ENCODE results near the gene PRMT7.

PRMT7 gene

GRCh38 chr16:68347605-68348004 lies 36.8 kb downstream of the PRMT7 start:
- DNase-seq (ENCODE audit: low read depth), result no peak

DNA sequence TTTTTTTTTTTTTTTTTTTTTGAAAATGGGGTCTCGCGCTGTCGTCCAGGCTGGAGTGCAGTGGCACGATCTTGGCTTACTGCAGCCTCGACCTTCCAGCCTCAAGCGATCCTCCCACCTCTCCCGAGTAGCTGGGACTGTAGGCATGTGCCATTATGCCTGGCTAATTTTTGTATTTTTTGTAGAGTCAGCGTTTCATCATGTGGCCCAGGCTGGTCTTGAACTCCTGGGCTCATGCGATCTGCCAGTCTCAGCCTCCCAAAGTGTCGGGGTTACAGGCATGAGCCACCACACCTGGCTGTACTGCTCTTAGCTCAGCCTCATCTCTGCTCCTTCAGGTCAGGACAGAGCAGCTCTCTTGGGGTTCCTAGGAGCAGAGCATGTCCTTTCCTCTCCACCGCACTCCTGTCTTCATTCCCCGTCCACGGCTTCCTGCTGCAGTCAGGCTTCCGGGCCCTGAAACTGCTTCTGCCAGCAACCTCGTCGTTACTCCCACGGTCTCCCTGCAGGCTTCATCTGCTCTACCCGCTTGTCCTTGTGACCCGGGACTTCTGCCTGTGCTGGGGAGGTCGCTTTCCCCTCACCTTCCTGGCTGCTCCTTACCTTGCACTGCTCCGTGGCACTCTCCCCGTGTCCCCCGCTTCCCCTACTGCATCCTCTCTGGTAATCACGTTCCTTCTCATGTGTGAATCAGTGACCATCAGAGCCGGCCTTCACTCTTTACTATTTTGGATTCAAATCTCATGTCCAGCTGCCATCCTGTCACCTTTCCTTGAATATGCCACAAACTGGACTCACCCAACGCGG lies 38.0 kb downstream of the PRMT7 start:
- no peak for DNase-seq (ENCODE audit: low read depth)

DNA sequence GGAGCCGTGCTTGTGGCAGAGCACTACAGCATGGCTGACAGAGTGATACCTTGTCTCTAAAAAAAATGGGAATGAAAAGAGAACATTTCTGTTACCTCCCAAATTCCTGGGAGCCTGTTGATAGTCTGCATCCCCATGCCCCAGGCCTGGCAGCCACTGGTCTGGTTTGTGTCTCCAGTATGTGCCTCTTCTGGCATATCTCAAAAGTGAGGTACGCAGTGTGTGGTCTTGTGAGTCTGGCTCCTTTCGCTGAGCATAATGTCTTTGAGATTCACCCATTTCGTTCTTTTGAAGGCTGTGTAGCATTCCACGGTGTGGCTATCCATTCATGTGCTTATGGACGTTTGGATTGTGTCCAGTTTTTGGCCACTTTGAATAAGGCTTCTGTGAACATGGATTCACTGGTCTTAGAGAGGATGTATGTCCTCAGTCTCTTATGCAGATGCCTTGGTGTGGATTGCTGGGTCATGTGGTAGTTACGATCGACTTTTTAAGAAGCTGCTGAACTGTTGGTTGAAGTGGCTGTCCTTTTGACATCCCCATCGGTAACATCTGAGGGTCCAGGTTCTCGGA lies 39.1 kb downstream of the PRMT7 start:
- no peak for DNase-seq (ENCODE audit: low read depth)

GRCh38 chr16:68350813-68351350 lies 40.1 kb downstream of the PRMT7 start:
- no peak for DNase-seq (ENCODE audit: low read depth)

GRCh38 chr16:68351463-68351862 lies 40.6 kb downstream of the PRMT7 start:
- DNase-seq (ENCODE audit: low read depth), result no peak

GRCh38 chr16:68351991-68352431 lies 41.2 kb downstream of the PRMT7 start:
- no peak for DNase-seq (ENCODE audit: low read depth)

- DNase-seq (ENCODE audit: low read depth), result no peak
Observed at GRCh38 chr16:68353366-68353765, 42.5 kb downstream of the PRMT7 start.

DNA sequence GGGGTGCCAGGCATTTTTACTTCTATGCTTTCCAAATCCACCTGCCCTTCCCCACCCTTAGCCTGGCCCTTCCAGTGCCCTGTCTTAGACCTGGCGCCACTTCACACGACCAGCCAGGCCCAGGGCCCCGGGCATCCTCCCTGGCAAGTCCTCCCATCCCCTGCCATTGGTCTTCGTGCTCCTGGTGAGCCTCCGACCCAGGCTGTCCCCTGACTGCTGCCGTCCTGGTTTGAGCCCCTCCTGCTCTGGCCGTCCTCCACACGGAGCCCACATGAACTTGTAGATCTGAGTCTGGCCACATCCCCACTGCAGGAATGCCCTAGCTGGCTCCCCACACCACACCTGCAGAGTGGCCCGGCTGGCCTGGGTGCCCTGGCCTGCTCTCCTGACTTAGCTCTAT lies 44.0 kb downstream of the PRMT7 start:
- no peak for DNase-seq (ENCODE audit: low read depth)

DNA sequence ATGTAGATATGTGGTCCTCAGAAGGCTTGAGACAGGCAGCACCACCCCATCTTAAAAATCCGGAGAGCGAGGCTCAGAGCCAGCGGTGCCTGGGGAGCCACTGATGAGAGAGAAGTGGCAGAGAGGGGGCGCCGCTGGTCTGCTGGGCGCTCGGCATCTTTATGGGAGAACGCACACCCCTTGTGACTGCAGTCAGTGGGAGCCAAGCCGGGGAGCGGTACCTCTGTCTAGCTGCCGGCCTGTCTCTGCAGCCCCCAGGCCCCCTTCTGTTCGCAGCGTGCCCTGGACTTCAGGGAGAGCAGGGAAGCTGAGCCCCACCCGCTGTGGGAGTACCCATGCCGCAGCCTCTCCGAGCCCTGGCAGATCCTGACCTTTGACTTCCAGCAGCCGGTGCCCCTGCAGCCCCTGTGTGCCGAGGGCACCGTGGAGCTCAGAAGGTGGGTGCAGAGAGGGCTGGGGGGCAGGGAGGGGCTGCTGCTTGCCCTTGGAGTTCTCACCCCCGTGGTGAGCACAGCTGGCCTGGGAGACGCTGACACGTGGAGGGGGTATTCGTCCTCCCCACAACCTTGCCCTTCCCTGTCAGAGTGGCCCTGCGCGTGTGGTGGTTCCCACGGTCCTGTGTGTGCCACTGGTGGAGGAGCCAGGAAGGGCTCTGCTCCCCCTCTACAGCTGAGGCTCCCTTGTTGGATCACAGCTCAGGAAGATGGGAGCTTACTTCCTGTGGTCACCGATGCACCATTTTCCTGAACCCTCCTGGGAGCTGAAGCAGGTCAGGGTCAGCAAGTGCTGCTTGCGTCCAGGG lies 44.8 kb downstream of the PRMT7 start:
- DNase-seq (ENCODE audit: low read depth), result no peak

DNA sequence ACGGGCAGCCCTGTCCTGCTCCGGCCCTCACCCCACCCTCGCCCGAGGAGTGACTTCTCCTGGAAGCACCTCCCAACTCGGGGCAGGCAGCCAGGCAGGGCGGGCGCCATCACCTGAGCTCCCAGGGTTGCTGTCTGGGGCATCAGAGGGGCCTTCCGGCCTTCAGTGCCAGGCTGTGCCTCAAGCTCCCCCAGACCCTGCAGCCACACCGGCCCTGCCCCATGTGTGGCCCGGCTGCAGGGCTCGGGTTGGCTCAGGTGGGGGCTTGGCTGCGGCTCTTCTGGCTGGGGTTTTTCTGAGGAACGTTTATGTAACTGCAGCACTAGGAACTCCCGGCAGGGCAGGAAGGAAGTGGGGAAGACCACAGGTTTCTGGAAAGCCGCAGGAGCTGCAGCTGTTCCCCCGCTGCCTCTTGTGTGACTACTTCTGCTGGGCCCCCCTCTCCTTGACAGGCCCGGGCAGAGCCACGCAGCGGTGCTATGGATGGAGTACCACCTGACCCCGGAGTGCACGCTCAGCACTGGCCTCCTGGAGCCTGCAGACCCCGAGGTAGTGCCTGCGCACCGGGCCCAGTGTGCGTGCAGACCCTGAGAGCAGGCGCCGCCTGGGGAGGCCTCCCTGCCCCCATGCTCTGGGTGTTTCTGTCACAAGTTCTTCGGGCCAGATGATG lies 45.6 kb downstream of the PRMT7 start:
- DNase-seq (ENCODE audit: low read depth), result peak; percentile 41

- no peak for DNase-seq (ENCODE audit: low read depth)
Observed at GRCh38 chr16:68356919-68357286, 46.1 kb downstream of the PRMT7 start.

DNA sequence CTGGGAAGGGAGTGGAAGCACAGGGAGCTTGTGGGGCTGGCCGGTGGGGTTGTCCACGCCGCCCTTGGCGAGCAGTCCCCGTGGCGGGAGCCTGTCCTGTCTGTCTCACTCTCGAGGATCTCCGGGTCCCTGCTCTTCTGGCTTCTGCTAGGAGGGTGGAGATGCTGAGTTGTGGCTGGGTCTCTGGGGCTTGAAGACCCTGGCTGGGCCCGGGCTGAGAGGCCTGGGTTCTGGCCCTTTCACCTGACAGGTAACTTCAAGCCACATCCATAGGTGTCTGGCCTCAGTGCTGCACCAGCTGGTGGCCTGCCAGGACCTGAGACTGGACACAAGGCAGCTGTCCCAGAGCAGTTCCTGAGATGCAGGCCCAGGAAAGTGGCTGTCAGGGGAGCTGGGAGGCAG lies 46.7 kb downstream of the PRMT7 start:
- no peak for DNase-seq (ENCODE audit: low read depth)

DNA sequence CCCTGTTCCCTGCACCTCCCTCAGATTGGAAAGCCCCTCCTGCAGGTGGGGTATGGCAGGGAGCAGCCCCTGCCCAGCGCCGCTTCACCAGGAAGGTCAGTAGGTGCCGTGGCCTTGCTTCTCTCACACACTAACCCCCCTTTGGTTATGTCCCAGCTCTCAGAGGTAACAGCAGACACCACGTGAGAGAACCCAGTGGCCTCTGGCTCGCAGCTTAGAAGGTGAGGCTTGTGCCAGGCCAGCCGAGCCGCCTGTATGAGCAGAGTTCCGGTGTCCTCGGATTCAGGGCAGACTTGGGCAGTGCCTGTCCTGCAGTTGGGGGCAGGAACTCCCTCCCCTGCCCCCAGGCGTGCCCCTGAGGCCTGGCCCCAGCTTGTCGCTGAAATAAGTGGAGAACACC lies 47.1 kb downstream of the PRMT7 start:
- no peak for DNase-seq (ENCODE audit: low read depth)

DNA sequence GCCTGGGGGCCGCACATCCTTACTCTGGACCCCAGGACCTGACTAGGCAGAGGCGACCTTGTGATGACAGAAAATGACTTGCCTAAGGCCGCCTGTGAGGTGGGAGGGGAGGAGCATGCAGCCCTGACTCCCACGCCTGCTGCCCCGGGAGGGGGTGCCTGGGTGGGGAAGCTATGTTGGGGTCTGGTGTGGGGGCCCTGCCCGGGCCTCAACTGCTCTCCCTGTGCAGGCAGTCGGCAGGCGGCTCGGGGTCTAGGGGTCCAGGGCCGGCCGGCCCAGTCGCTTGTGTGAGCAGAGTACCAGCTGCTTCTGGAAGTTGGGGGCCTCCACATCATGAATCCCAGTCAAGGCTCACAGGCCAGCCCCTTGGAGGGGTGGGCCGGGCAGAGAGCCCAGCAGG lies 48.1 kb downstream of the PRMT7 start:
- DNase-seq (ENCODE audit: low read depth), result no peak

DNA sequence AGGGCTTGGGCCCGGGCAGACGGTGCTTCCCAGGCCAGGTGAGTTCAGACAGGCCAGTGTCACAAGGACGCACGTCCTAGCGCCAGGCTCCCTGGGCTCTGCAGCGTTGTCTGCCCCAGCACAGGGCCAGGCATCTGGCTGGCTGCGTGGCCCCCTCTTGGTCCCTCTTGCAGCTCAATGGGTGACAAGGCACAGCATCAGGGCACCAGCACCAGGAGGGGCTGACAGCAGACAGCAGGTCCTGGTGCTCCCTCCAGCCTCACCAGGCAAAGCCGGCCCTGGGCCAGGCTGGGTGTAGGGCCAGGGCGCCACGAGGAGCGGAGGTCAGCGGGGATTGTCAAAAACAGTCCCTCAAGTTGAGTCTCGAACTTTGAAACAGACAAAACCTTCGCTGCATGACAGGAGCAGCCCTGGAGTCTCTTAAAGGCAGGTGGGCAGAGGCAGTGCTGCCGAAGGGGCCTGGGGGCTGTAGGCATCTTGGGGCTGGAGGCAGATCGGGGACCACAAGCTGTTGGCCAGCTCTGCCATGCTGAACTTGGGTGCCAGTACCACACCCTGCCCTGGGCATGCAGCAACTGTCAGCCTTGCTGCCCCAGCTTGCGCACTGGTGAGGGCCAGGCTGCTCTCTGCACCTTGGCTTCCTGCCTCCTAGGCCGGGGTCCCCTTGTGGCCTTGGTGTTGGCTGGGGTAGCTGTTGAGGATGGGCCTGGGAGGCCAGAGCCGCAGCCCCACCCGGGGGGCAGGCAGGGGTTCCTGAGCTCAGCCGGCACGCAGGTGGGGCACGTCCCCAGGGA lies 48.8 kb downstream of the PRMT7 start:
- DNase-seq (ENCODE audit: low read depth), result no peak

DNA sequence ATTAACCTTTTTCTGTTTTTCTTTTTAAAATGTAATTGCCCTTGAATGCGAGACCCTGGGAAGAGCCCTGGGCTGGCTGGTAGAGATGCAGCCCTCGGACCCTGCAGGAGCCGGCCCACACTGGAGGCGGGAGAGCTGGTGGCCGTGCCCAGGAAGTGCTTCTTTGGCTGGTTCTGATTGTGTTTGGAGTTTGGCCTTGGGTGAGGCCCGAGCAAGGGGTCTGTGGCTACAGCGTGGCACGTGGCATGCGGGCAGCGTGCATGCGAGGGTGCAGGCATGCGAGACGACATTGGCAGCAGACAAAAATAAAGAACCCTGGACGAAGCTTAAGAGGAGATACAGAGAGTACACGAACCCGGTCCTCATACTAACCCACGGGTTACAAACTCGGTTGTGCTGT lies 49.7 kb downstream of the PRMT7 start:
- DNase-seq (ENCODE audit: low read depth), result no peak

- DNase-seq (ENCODE audit: low read depth), result no peak
Observed at GRCh38 chr16:68360956-68361355, 50.1 kb downstream of the PRMT7 start.

- no peak for DNase-seq (ENCODE audit: low read depth)
Observed at GRCh38 chr16:68361485-68361884, 50.7 kb downstream of the PRMT7 start.

- no peak for DNase-seq (ENCODE audit: low read depth)
Observed at GRCh38 chr16:68362262-68362913, 51.6 kb downstream of the PRMT7 start.

DNA sequence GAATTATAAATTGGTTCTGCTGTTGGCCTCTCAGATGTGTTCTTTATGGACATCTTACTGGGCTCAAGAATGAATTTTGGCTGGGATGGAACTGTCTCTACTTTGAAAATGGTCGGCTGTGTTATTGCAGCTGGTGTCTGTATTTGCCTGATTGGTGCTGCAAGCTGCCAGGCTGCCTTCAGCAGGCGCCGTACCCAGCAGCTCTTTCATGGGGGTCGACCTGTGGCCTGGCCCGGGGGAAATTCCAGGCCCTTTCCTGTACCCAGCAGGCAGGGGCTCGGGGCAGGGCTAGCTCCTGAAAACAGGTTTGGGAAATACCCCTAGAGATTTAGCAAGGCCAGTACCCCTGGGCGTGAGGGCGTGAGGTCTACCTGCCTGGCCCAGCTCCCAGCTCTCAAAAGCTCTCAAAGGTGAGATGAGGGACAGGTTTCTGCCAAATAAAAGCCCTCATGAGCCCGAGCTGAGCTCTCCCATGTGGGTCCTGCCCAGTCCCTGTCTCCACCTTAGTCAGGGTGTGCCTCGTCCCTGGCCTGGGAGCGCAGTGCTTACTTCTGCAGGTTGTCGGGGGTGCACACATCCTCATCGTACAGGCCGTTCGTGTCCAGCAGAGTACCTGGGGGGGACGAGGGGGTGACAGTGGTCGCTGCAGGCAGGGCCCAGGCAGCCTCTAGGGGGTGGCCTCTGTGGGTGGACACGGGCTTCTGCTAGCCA lies 52.3 kb downstream of the PRMT7 start:
- DNase-seq (ENCODE audit: low read depth), result no peak
